ENCODE results near the gene PJA1.
A peak's percentile ranks its signal among the peaks of the same experiment; 100 is the strongest.

PJA1 gene

GRCh38 chrX:69146739-69147138 lies 18.5 kb downstream of the PJA1 start:
- Histone ChIP-seq H3K9ac (ENCODE audit: low read length) (no peak overlapping the region), H3K9me3 (ENCODE audit: insufficient read depth, low read length) (no peaks in the 10 kb centered on the region), H3K36me3 (replicated peaks; ENCODE audit: low read depth, low read length) (no peaks in the 10 kb centered on the region), H3K4me2 (ENCODE audit: low read length) (peak overlapping the region; percentile 23; the same call in 1 of the 2 replicates), H3K4me3 (ENCODE audit: low read length) (no peak overlapping the region), H3K4me1 (ENCODE audit: low read length) (peaks cover 10% of the 10 kb centered on the region), H3K79me2 (ENCODE audit: low read length) (no peaks in the 10 kb centered on the region), H3K27me3 (ENCODE audit: low read depth, low read length) (no peaks in the 10 kb centered on the region), H3K27ac (ENCODE audit: low read length) (no peak overlapping the region), H4K20me1 (ENCODE audit: insufficient read depth, low read length) (no peaks in the 10 kb centered on the region), H2AFZ (ENCODE audit: low read depth, low read length) (no peak overlapping the region)
- no peak for TF ChIP-seq EZH2phosphoT487 (IDR thresholded peaks at IDR 0.05; ENCODE audit: low read depth)
- no peak for TF ChIP-seq CTCF (IDR thresholded peaks at IDR 0.05; ENCODE audit: low read depth, low read length)

- peaks cover 10% of the 10 kb centered on the region for H3K4me1 ChIP-seq (ENCODE audit: low read length)
- no peaks in the 10 kb centered on the region for H3K9me3 ChIP-seq (ENCODE audit: insufficient read depth, low read length)
- TF ChIP-seq EZH2phosphoT487 (IDR thresholded peaks at IDR 0.05; ENCODE audit: low read depth) (no peak), CTCF (IDR thresholded peaks at IDR 0.05; ENCODE audit: low read depth, low read length) (no peak)
- H3K9ac ChIP-seq (ENCODE audit: low read length) = no peak overlapping the region
- no peaks in the 10 kb centered on the region for H3K36me3 ChIP-seq (replicated peaks; ENCODE audit: low read depth, low read length)
- no peak overlapping the region for H2AFZ ChIP-seq (ENCODE audit: low read depth, low read length)
- H3K27me3 ChIP-seq (ENCODE audit: low read depth, low read length) = no peaks in the 10 kb centered on the region
- H3K4me3 ChIP-seq (ENCODE audit: low read length) = no peak overlapping the region
- H3K27ac ChIP-seq (ENCODE audit: low read length) = no peak overlapping the region
- H3K4me2 ChIP-seq (ENCODE audit: low read length) = no peak overlapping the region
- H3K79me2 ChIP-seq (ENCODE audit: low read length) = no peaks in the 10 kb centered on the region
- no peaks in the 10 kb centered on the region for H4K20me1 ChIP-seq (ENCODE audit: insufficient read depth, low read length)
These were observed 19.5 kb downstream of the PJA1 start for GRCh38 chrX:69145714-69146113.

DNA sequence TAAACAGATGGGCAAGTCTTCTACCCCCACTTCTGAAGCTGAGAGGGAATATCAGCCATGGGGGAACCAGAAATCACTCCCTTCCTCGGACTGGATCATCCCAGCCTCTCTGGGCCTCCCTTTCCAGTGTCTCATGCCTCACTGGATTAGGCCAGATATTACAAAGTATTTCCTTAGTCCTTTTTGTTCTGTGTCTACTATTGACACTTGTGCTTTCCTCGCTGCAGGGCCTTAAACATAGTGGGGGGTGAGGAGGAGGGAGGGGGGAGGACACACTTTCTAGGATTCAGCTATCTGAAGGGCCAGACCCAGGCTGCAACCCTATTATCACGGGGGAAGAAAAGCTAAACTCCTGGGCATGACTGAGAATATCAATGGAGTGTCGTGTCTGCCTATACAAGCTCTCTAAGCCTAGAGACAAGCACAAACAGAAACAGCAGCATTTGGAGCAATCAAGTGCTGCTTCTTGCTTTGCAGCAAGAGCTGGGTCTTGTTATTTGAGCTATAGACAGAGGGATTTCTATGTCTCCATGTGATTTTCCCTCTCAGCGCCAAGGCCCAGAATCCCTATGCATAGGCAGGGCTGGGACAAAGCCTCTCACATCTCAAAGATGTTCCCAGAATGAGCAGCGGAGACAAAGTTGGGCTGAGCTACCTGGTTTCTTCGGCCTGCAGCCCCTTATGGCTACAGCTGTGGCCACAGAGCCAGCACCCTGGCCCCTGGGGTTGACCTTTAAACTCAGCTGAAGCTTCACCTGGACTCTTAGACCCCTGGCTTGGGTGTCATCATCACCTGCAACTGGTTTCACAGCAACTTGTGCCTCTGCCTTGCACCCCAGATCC lies 20.2 kb downstream of the PJA1 start:
- no peaks in the 10 kb centered on the region for H3K79me2 ChIP-seq (ENCODE audit: low read length)
- no peaks in the 10 kb centered on the region for H3K27me3 ChIP-seq (ENCODE audit: low read depth, low read length)
- TF ChIP-seq EZH2phosphoT487 (IDR thresholded peaks at IDR 0.05; ENCODE audit: low read depth) (no peak), CTCF (IDR thresholded peaks at IDR 0.05; ENCODE audit: low read depth, low read length) (no peak)
- no peak overlapping the region for H3K27ac ChIP-seq (ENCODE audit: low read length)
- H3K4me1 ChIP-seq (ENCODE audit: low read length) = peaks cover 10% of the 10 kb centered on the region
- H3K36me3 ChIP-seq (replicated peaks; ENCODE audit: low read depth, low read length) = no peaks in the 10 kb centered on the region
- no peak overlapping the region for H3K4me3 ChIP-seq (ENCODE audit: low read length)
- H4K20me1 ChIP-seq (ENCODE audit: insufficient read depth, low read length) = no peaks in the 10 kb centered on the region
- H2AFZ ChIP-seq (ENCODE audit: low read depth, low read length) = no peak overlapping the region
- H3K9ac ChIP-seq (ENCODE audit: low read length) = no peak overlapping the region
- no peak overlapping the region for H3K4me2 ChIP-seq (ENCODE audit: low read length)
- H3K9me3 ChIP-seq (ENCODE audit: insufficient read depth, low read length) = no peaks in the 10 kb centered on the region

DNA sequence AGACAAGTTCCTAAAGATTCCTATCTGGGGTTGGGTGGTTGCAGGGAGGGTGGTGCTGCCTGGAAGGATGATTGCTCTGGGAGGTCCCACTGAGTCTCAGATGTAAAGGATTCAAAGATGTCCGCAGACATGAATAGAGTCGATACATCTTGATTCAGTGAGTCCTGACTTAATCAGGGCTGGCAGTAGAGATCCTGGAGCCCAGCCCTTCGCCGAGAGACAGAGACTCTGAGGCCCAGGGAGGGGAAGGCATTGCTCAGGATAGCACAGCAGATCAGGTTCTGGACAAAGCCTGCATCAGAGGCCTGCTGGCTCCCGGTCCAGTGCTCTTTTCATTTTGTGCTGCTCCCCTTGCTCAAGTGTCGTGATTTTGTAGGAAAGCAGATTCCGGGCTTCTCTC lies 21.7 kb downstream of the PJA1 start:
- no peak overlapping the region for H3K27ac ChIP-seq (ENCODE audit: low read length)

More for the DNA sequence above, 21.7 kb downstream of the PJA1 start:
- Histone ChIP-seq H3K4me2 (ENCODE audit: low read length) (no peak overlapping the region), H3K9ac (ENCODE audit: low read length) (no peak overlapping the region), H4K20me1 (ENCODE audit: insufficient read depth, low read length) (no peaks in the 10 kb centered on the region), H3K4me1 (ENCODE audit: low read length) (peaks cover 10% of the 10 kb centered on the region), H3K4me3 (ENCODE audit: low read length) (no peak overlapping the region), H3K9me3 (ENCODE audit: insufficient read depth, low read length) (no peaks in the 10 kb centered on the region), H3K27me3 (ENCODE audit: low read depth, low read length) (no peaks in the 10 kb centered on the region), H3K36me3 (replicated peaks; ENCODE audit: low read depth, low read length) (no peaks in the 10 kb centered on the region), H3K79me2 (ENCODE audit: low read length) (no peaks in the 10 kb centered on the region), H2AFZ (ENCODE audit: low read depth, low read length) (no peak overlapping the region)
- TF ChIP-seq CTCF (IDR thresholded peaks at IDR 0.05; ENCODE audit: low read depth, low read length) (no peak), EZH2phosphoT487 (IDR thresholded peaks at IDR 0.05; ENCODE audit: low read depth) (no peak)
